Measurements from ENCODE around the gene PTEN. TPM values are rescaled to one million over a fixed set of nuclear protein-coding genes. Genes with fewer than 3 reads are reported as not detected.

The PTEN gene
- total and polyA plus RNA-seq, 8 donors: 97.1 to 140 (median 121) TPM

DNA sequence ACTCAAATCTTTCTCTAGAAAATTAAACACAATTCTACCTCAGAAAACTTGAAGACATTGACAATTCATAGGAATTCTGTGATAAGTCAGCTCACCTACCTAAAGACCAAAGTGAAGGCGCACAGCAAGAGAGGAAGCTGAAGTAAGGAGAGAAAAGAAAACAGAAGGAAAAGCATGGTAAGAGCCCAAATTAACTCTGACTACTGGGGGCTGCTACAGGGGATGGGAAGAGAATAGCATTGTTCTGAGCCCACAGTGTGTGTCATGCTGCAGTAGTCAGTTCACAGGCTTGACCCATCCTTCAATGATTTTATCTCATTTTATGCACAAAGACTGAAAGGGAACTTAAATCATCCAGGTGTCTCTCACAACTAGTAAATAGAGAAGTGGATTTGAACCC is 111.3 kb downstream of the PTEN start:
- TF ChIP-seq, protein P1, sequence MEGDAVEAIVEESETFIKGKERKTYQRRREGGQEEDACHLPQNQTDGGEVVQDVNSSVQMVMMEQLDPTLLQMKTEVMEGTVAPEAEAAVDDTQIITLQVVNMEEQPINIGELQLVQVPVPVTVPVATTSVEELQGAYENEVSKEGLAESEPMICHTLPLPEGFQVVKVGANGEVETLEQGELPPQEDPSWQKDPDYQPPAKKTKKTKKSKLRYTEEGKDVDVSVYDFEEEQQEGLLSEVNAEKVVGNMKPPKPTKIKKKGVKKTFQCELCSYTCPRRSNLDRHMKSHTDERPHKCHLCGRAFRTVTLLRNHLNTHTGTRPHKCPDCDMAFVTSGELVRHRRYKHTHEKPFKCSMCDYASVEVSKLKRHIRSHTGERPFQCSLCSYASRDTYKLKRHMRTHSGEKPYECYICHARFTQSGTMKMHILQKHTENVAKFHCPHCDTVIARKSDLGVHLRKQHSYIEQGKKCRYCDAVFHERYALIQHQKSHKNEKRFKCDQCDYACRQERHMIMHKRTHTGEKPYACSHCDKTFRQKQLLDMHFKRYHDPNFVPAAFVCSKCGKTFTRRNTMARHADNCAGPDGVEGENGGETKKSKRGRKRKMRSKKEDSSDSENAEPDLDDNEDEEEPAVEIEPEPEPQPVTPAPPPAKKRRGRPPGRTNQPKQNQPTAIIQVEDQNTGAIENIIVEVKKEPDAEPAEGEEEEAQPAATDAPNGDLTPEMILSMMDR (IDR thresholded peaks at IDR 0.05): no peak
- intact Hi-C loops (cut with DNase I): no loop called here
- DNase-seq (no peak), ATAC-seq (no peak)
- Histone ChIP-seq H3K9me3 (no peaks in the 10 kb centered on the region), H3K36me3 (no peaks in the 10 kb centered on the region), H3K4me3 (no peak overlapping the region), H3K27me3 (no peaks in the 10 kb centered on the region), H3K27ac (no peak overlapping the region), H3K4me1 (peaks cover 0 to 5% of the 10 kb centered on the region in 2 donors)

DNA sequence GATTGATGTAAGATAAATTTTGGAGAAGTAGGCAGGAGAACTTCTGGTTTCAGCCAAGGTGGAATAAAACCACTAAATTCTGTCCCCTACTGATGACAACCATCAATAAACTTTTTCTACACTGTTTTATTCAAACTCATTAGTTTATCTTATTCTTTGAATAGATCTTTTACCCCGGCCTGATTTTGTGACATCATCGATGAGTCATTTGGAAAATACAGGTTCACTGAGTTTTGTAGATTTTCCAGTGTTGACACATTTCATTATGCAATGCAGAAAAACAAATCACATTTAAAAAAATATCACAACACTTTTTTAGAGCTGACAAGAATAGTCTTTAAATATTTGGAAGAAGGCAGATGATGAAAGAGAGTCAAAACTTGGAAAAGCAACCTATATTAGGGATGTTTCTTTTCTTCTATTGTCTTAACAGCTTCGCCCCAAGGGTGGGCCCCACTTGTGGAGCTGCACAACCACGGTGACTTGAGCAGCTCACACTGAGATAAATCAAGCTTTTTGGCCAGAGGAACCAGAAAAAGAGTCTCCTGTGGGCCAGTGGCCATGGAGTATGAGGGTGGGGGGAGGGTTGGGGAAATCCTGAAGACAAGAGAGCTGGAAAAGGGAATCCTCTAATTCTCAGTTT is 112.8 kb downstream of the PTEN start:
- H3K4me1 ChIP-seq: peaks cover 0 to 5% of the 10 kb centered on the region in 2 donors
- H3K9me3 ChIP-seq: no peaks in the 10 kb centered on the region
- H3K27me3 ChIP-seq: no peaks in the 10 kb centered on the region
- H3K27ac ChIP-seq: no peak overlapping the region
- H3K4me3 ChIP-seq: no peak overlapping the region
- TF ChIP-seq, protein P1 (IDR thresholded peaks at IDR 0.05): no peak
- intact Hi-C loops (cut with DNase I): no loop called here
- DNase-seq (no peak), ATAC-seq (no peak)
- H3K36me3 ChIP-seq: no peaks in the 10 kb centered on the region

DNA sequence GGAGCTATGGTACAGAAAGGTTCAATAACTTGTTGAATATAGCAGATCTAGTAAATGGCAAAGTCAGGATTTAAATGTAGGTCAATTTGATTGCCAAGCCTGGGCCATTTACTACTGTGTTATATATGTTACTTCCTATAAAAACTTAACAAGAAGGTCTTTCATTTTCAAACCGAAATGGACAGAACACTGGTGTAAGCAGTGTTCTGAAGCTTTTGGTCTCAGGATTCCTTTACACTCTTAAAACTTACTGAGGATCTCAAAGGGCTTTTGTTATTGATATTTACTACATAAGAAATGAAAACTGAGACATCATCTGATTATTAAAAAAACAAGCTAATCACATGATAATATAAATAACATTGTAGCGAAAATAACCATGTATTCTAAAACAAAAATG is 114.7 kb downstream of the PTEN start:
- Histone ChIP-seq H3K36me3 (no peaks in the 10 kb centered on the region), H3K9me3 (no peaks in the 10 kb centered on the region), H3K4me3 (no peak overlapping the region), H3K4me1 (peaks cover 0 to 5% of the 10 kb centered on the region in 2 donors), H3K27me3 (no peaks in the 10 kb centered on the region), H3K27ac (no peak overlapping the region)
- TF ChIP-seq, protein P1 (IDR thresholded peaks at IDR 0.05): no peak
- intact Hi-C loops (cut with DNase I): no loop called here
- DNase-seq: no peak
- no peak for ATAC-seq

DNA sequence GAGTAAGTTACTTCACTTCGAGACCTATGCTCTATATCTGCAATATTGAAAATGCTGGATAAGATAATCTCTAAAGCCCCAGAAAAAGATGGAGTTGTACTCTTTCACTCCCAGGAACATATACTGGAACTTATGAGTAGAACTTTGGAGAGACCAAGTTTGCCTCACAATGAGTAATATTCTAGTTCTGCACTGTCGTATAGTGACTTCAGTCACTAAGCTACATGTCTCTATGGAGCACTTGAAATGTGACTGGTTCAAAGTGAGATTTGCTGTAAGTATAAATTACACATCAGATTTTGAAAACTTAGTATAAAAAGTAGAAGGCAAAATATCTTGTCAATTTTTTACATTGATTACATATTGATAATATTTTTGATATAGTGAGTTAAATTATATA is 116.4 kb downstream of the PTEN start:
- TF ChIP-seq, protein P1 (IDR thresholded peaks at IDR 0.05): no peak
- intact Hi-C loops (cut with DNase I): no loop called here
- ATAC-seq (no peak), DNase-seq (no peak)
- H3K4me1 ChIP-seq: peaks cover 0 to 5% of the 10 kb centered on the region in 2 donors
- no peak overlapping the region for H3K4me3 ChIP-seq
- no peaks in the 10 kb centered on the region for H3K9me3 ChIP-seq
- no peaks in the 10 kb centered on the region for H3K36me3 ChIP-seq
- no peaks in the 10 kb centered on the region for H3K27me3 ChIP-seq
- no peak overlapping the region for H3K27ac ChIP-seq

DNA sequence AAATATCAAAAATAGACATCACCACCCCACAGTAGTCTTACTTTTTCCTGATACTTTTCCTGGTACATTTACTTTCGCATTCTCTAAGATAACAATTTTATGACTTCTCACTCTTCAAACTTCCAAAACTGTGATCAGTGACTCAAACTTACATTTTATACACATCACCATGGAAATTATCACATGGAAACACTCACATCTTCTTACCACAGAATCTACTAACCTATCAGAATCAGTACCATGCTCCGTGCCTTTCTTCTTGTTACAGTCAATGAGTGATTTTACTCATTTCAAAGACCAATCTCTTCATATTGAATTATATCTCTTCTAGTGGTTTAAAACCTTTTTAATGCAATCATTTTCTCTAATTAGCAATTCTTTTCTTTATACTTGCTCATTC is 120.3 kb downstream of the PTEN start:
- H3K4me3 ChIP-seq: no peak overlapping the region
- ATAC-seq: no peak
- TF ChIP-seq, protein P1 (IDR thresholded peaks at IDR 0.05): no peak
- no peak for DNase-seq
- no peaks in the 10 kb centered on the region for H3K36me3 ChIP-seq
- H3K9me3 ChIP-seq: no peaks in the 10 kb centered on the region
- no peaks in the 10 kb centered on the region for H3K27me3 ChIP-seq
- no peaks in the 10 kb centered on the region for H3K4me1 ChIP-seq
- H3K27ac ChIP-seq: no peak overlapping the region
- intact Hi-C loops (cut with DNase I): no loop called here
